ENCODE measurements around the gene VSIG4. TPM values are rescaled to one million over a fixed set of nuclear protein-coding genes. Genes with fewer than 3 reads are reported as not detected.

Gene VSIG4
- total and polyA plus RNA-seq, 2 of the 8 experiments (the other 6 are each of a cell fraction or from before 2014, with no cell fraction given) = not detected

DNA sequence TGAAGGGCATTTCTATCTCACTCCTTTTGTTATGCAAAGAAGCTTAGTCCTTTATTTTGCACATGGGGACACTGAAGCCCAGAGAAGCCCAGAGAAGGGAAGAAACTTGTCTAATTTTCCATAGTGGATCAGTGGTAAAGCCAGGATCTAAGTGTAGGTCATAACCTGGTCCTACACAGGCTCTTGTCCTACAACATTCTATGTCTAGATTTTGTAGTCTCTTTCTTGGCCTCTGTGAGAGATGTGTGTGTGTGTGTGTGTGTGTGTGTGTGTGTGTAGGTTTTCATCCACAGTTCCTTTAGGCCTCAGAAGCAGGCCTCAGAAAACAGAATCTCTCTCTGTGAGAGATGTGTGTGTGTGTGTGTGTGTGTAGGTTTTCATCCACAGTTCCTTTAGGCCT is 38.3 kb downstream of the VSIG4 start:
- Histone ChIP-seq H4K20me1 (replicated peaks in 1 of 2; ENCODE audit: control insufficient read depth in 1 of 2, insufficient read depth in 2 of 2, low read length in 2 of 2) (no peaks in the 10 kb centered on the region), H3K4me1 (replicated peaks in 1 of 4; ENCODE audit: control insufficient read depth in 3 of 4, insufficient read depth in 4 of 4, low read length in 3 of 4) (no peaks in the 10 kb centered on the region), H3K79me1 (ENCODE audit: low read depth, low read length) (no peaks in the 10 kb centered on the region), H3K4me3 (ENCODE audit: extremely low read depth in 1 of 4, insufficient read depth in 2 of 4, low read depth in 3 of 4, low read length in 4 of 4) (no peak overlapping the region), H3K9me3 (ENCODE audit: insufficient read depth in 2 of 2, low read depth in 1 of 2, low read length in 1 of 2) (peaks cover 4 to 13% of the 10 kb centered on the region in 2 experiments; a peak in 1 of 4 replicates), H3K9ac (replicated peaks in 1 of 4; ENCODE audit: extremely low read depth in 1 of 4, low read depth in 3 of 4, low read length in 3 of 4) (no peak overlapping the region), H3K27ac (ENCODE audit: low read depth, low read length) (no peak overlapping the region), H3K18ac (ENCODE audit: extremely low read depth, low read length) (no peak overlapping the region), H2AFZ (ENCODE audit: low read length) (no peak overlapping the region), H2BK12ac (ENCODE audit: low read depth, low read length) (no peak overlapping the region), H2BK5ac (ENCODE audit: low read depth, low read length) (no peak overlapping the region), H3K14ac (ENCODE audit: insufficient read length) (no peak overlapping the region), H2BK120ac (replicated peaks; ENCODE audit: low read depth, low read length) (no peak overlapping the region), H4K5ac (ENCODE audit: insufficient read length, low read depth, low read length) (no peak overlapping the region), H4K91ac (replicated peaks; ENCODE audit: insufficient read length, low read length) (no peak overlapping the region), H3K79me2 (ENCODE audit: control insufficient read depth in 1 of 2, insufficient read depth in 2 of 2, low read length in 2 of 2) (no peaks in the 10 kb centered on the region), H3K27me3 (replicated peaks in 1 of 4; ENCODE audit: control insufficient read depth in 3 of 4, extremely low read depth in 1 of 4, insufficient read depth in 3 of 4, low read length in 3 of 4) (no peaks in the 10 kb centered on the region), H2AK5ac (ENCODE audit: low read depth, low read length) (no peak overlapping the region), H4K8ac (ENCODE audit: extremely low read depth, insufficient read depth, low read length) (no peak overlapping the region), H3K23me2 (ENCODE audit: low read depth, low read length) (no peaks in the 10 kb centered on the region), H3K56ac (replicated peaks; ENCODE audit: insufficient read length, low read depth, low read length) (no peak overlapping the region), H3K4me2 (ENCODE audit: insufficient read depth in 1 of 2, low read depth in 2 of 2, low read length in 2 of 2) (no peak overlapping the region), H3K36me3 (ENCODE audit: control insufficient read depth in 2 of 4, insufficient read depth in 4 of 4, low read length in 3 of 4) (no peaks in the 10 kb centered on the region), H3K4ac (replicated peaks; ENCODE audit: insufficient read length, low read depth, low read length) (no peak overlapping the region), H3K23ac (ENCODE audit: insufficient read length) (no peak overlapping the region), H2BK20ac (ENCODE audit: low read length) (no peak overlapping the region), H2BK15ac (ENCODE audit: low read length) (no peak overlapping the region)
- FAIRE-seq = no peak
- no peak for TF ChIP-seq KDM5A (IDR thresholded peaks at IDR 0.05; ENCODE audit: low read length)
- no peak for DNase-seq (ENCODE audit: low read depth in 1 of 2, low spot score in 2 of 2)
- POLR2A ChIA-PET (ENCODE audit: partially characterized antibody) = no interaction called here
- CTCF ChIA-PET (ENCODE audit: partially characterized antibody) = interaction anchor here (0.7 to 1.2 kb wide), 2 partner anchors 45 to 603 kb away, joined by 3 to 7 read pairs; no protein-coding TSS in a partner anchor

Data from H1 (cell line).